Lung microvascular endothelial cell (primary cell): ENCODE results near the gene CAPN11. TPM values are rescaled to one million over a fixed set of nuclear protein-coding genes. Genes with fewer than 3 reads are reported as not detected.

ENCODE experiments used
- DNase-seq, 2 donors: peaks; one replicate each; pipeline versions ENCODE4 v3.0.0 to v3.0.0-alpha.2; 2010; ENCODE audit warnings: low read depth in 2 of 2
- total RNA-seq: library from RNA; depleted of rRNA; stranded (reverse); fragments of >200 nt; gene quantifications from 2 replicates; pipeline ENCODE4 v1.2.1, GENCODE V29; 2014

The CAPN11 gene
- total RNA-seq, 1 donor from 2014 or later, result 0.20 TPM

- DNase-seq, result no peak
Measured at GRCh38 chr6:44211284-44211683, 52.7 kb downstream of the CAPN11 start.

GRCh38 chr6:44214307-44214706, 55.7 kb downstream of the CAPN11 start:
- DNase-seq, result no peak

GRCh38 chr6:44216677-44217331, 58.2 kb downstream of the CAPN11 start, which contains the start of gene MYMX:
MYMX (plus strand) TSS chr6:44216926; CDS start chr6:44217472, 546 bp downstream.
- no peak for DNase-seq

- no peak for DNase-seq
Measured at GRCh38 chr6:44217332-44218143, 58.9 kb downstream of the CAPN11 start.

- DNase-seq, result peak; percentile 87 to 93
Measured at GRCh38 chr6:44219053-44219814, 60.6 kb downstream of the CAPN11 start.

GRCh38 chr6:44219815-44220784, 61.5 kb downstream of the CAPN11 start:
- DNase-seq, result no peak

- no peak for DNase-seq
Measured at GRCh38 chr6:44220913-44221290, 62.3 kb downstream of the CAPN11 start.

- peak; percentile 91 for DNase-seq
Measured at GRCh38 chr6:44221291-44221960, 62.8 kb downstream of the CAPN11 start.

GRCh38 chr6:44221961-44222335, 63.3 kb downstream of the CAPN11 start:
- DNase-seq, result peak in 1 of 2 donors; percentile 62

- DNase-seq, result peak in 1 of 2 donors; percentile 50
Measured at GRCh38 chr6:44222486-44223318, 64.1 kb downstream of the CAPN11 start.

- peak; percentile 71 to 73 for DNase-seq
Measured at GRCh38 chr6:44223319-44224028, 64.9 kb downstream of the CAPN11 start, which contains the start of gene SLC29A1. SLC29A1 (plus strand) TSS chr6:44223595; CDS start chr6:44227314, 3,719 bp downstream.

GRCh38 chr6:44224029-44224964, 65.7 kb downstream of the CAPN11 start:
- peak in 1 of 2 donors; percentile 52 for DNase-seq

- no peak for DNase-seq
Measured at GRCh38 chr6:44224965-44225305, 66.3 kb downstream of the CAPN11 start.

- DNase-seq, result no peak
Measured at GRCh38 chr6:44225579-44226325, 67.1 kb downstream of the CAPN11 start.

- DNase-seq, result no peak
Measured at GRCh38 chr6:44226368-44227147, 67.9 kb downstream of the CAPN11 start.

- DNase-seq, result no peak
Measured at GRCh38 chr6:44227148-44227793, 68.7 kb downstream of the CAPN11 start.
